BJ (cell line): ENCODE data around the gene MIA. TPM values are rescaled to one million over a fixed set of nuclear protein-coding genes. Genes with fewer than 3 reads are reported as not detected.

Experiments
- CTCF ChIA-PET: fragments of 350-600 bp; formaldehyde crosslinking; extraction: SDS; loops from one replicate; lab custom pipeline; 2021; ENCODE audit warnings: antibody characterized with exemption, inconsistent platforms; lab: Yijun Ruan, JAX
- POLR2A ChIA-PET: fragments of 300-600 bp; sonication (Branson Sonifier 250); formaldehyde crosslinking; extraction: SDS; loops from one replicate; lab custom pipeline; 2021; ENCODE audit warnings: antibody characterized with exemption; lab: Charles Lee
- DNase-seq: peaks from one replicate; pipeline ENCODE4 v3.0.0-alpha.2; 2011; ENCODE audit warnings: low read depth
- H3K27me3 ChIP-seq: 2 replicates; pipeline ENCODE4 v1.6.0; 2011; ENCODE audit warnings: low read length; ENCODE audit not compliant: control insufficient read depth, insufficient read depth
- H3K36me3 ChIP-seq: 2 replicates; pipeline ENCODE4 v1.5.1; 2011; ENCODE audit warnings: low read length; ENCODE audit not compliant: control insufficient read depth, insufficient read depth
- H3K4me3 ChIP-seq: 2 replicates; pipeline ENCODE4 v1.5.1; 2011; ENCODE audit warnings: low read depth, mild to moderate bottlenecking, control low read depth, low read length
- CTCF ChIP-seq: IDR thresholded peaks from 2 replicates; pipeline ENCODE4 v1.5.1; 2011; ENCODE audit warnings: low read depth, mild to moderate bottlenecking, control low read depth, inconsistent platforms, low read length, moderate library complexity; ENCODE audit not compliant: insufficient read depth
- polyA plus RNA-seq: library from polyadenylated mRNA; depleted of rRNA; stranded (reverse); fragments of >200 nt; gene quantifications from 2 replicates; pipeline ENCODE4 v1.2.3, GENCODE V29; 2011

MIA gene
- polyA plus RNA-seq, 1 experiment: not detected

DNA sequence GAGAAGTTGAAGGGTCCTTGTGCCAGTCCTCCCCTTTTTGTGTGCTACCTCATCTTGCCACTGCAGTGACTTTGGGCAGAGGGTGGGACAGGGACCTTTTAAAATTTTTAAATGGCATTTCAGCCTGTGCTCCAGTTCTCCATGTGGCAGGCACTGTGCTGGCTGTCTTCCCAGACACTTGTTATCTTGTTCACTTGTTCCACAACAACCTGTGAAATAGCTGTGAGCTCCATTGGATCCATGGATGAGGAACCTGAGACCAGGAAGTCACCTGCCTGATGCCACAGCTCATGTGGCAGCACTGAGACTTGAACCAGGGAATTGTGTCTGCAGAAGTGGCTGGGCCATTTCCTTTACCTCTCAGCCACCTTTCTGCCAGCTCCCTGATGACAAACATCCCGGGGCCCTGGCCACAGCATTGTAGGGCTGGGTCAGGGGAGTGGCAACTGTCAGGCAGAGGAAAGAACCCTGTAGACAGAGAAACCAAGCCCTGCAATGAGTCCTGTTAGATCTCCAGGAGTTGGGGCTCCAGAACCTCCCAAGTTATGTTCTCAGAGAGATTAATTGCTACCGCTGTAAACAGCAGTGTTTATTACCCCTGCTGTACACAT lies 30.0 kb downstream of the MIA start:
- Histone ChIP-seq H3K27me3 (no peaks in the 10 kb centered on the region), H3K4me3 (no peak overlapping the region), H3K36me3 (peaks cover 38% of the 10 kb centered on the region)
- DNase-seq: no peak
- POLR2A ChIA-PET: no interaction called here
- TF ChIP-seq CTCF: no peak
- CTCF ChIA-PET: interaction anchor here (1.8 to 5.1 kb wide), 3 partner anchors 88 to 171 kb away, joined by 5 to 49 read pairs (median 12); partner anchors contain the start of genes COQ8B and ITPKC

DNA sequence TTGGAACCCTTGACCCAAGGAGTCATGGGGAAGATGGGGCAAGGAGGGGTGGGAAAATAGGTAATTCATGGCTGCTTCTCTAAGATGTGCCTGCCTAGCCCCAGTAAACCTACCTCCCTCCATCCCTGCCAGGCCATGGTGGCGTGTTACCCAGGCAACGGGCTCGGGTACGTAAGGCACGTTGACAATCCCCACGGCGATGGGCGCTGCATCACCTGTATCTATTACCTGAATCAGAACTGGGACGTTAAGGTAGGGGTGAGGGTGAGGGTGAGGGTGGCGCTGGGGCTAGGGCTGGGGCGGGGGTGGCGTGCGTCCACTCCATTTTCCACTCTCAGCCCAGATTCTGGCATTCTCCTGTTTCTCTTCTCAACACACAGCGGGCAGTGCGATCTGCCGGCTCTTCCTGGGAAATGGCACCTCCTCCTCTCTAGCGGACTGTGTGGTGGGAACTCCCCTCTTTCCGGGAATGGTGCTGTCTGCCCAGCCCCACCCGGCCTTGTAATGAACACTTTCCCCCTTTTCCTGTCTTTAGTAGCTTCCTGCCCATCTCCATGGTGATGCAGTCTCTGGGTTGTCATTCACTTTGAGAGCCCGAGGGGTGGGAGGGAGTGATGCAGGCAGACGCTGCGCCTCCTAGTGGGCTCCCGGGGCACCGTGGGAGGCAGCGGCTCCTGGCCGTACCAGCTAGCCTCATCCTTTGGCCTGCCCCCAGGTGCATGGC lies 31.3 kb downstream of the MIA start:
- peak; percentile 95 for TF ChIP-seq CTCF
- ChIA-PET CTCF (interaction anchor here (0.5 to 5.1 kb wide), 23 partner anchors 8 to 155 kb away, joined by 3 to 49 read pairs (median 4); partner anchors contain the start of genes ACTMAP, COQ8B, EGLN2 and ITPKC), POLR2A (no interaction called here)
- peaks cover 30% of the 10 kb centered on the region for H3K36me3 ChIP-seq
- H3K4me3 ChIP-seq: no peak overlapping the region
- H3K27me3 ChIP-seq: no peaks in the 10 kb centered on the region
- peak; percentile 86 for DNase-seq

GRCh38 chr19:40807147-40808020 lies 32.1 kb downstream of the MIA start:
- Histone ChIP-seq H3K36me3 (peaks cover 26% of the 10 kb centered on the region), H3K4me3 (no peak overlapping the region), H3K27me3 (no peaks in the 10 kb centered on the region)
- ChIA-PET POLR2A (interaction anchor here (0.9 kb wide), 1 partner anchor 9 kb away, joined by 3 read pairs; the partner anchor contains the start of gene EGLN2), CTCF (interaction anchor here (0.5 to 5.1 kb wide), 21 partner anchors 9 to 156 kb away, joined by 3 to 49 read pairs (median 4); partner anchors contain the start of genes ACTMAP, COQ8B, EGLN2 and ITPKC)
- peak; percentile 31 for TF ChIP-seq CTCF
- DNase-seq: no peak

DNA sequence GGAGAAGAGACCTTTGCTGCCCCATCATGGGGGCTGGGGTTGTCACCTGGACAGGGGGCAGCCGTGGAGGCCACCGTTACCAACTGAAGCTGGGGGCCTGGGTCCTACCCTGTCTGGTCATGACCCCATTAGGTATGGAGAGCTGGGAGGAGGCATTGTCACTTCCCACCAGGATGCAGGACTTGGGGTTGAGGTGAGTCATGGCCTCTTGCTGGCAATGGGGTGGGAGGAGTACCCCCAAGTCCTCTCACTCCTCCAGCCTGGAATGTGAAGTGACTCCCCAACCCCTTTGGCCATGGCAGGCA lies 32.7 kb downstream of the MIA start:
- ChIA-PET POLR2A (interaction anchor here (0.9 kb wide), 1 partner anchor 9 kb away, joined by 3 read pairs; the partner anchor contains the start of gene EGLN2), CTCF (interaction anchor here (0.9 to 5.1 kb wide), 6 partner anchors 12 to 157 kb away, joined by 3 to 49 read pairs (median 8); partner anchors contain the start of gene RAB4B)
- Histone ChIP-seq H3K36me3 (peaks cover 23% of the 10 kb centered on the region), H3K27me3 (no peaks in the 10 kb centered on the region), H3K4me3 (no peak overlapping the region)
- DNase-seq: no peak
- TF ChIP-seq CTCF: no peak
